ENCODE measurements around the gene ACOXL.

ACOXL gene

DNA sequence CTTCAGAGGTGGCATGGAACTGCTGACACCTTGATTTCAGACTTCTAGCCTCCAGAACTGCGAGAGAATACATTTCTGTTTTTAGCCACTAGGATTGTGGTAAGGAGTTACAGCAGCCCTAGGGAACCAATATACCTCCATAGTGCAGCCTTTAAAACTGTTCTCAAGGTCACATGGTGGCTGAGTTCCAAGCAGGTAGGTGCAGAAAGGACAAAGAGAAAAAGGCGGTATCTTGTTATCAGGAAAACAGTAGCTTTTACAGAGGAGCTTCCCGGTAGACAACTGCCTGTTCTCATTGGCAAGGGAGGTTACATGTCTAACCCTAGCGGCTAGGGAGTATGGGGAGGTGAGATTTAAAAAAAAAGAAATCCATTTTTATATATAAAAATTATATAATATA is 292.1 kb downstream of the ACOXL start:
- ChIA-PET POLR2A (ENCODE audit: low non-redundant PET) (no interaction called here), CTCF (no interaction called here)
- no peak overlapping the region for H3K27ac ChIP-seq

DNA sequence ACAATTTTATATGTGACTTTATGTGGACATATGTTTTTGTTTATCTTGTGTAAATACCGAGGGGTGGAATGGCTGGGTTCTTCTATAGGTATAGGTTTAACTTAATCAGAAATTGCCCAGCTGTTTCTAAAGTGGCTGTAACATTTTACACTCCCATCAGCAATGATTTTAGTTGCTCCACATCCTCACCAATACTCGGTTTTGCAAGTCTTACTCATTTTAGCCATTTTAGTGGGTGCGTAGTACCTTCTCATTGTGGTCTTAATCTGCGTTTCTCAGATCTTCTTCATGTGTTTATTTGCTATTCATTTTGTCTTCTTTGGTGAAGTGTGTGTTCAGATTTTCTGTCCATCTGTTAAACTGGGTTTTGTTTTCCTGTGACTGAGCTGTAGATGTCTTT is 292.9 kb downstream of the ACOXL start:
- no peak for DNase-seq (ENCODE audit: low spot score)
- TF ChIP-seq, protein P1, sequence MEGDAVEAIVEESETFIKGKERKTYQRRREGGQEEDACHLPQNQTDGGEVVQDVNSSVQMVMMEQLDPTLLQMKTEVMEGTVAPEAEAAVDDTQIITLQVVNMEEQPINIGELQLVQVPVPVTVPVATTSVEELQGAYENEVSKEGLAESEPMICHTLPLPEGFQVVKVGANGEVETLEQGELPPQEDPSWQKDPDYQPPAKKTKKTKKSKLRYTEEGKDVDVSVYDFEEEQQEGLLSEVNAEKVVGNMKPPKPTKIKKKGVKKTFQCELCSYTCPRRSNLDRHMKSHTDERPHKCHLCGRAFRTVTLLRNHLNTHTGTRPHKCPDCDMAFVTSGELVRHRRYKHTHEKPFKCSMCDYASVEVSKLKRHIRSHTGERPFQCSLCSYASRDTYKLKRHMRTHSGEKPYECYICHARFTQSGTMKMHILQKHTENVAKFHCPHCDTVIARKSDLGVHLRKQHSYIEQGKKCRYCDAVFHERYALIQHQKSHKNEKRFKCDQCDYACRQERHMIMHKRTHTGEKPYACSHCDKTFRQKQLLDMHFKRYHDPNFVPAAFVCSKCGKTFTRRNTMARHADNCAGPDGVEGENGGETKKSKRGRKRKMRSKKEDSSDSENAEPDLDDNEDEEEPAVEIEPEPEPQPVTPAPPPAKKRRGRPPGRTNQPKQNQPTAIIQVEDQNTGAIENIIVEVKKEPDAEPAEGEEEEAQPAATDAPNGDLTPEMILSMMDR (conservative IDR thresholded peaks at IDR 0.05; ENCODE audit: low read depth), result no peak
- POLR2A ChIA-PET (ENCODE audit: low non-redundant PET), result no interaction called here

More for the DNA sequence above, 292.1 kb downstream of the ACOXL start:
- no peak for DNase-seq (ENCODE audit: low spot score)
- TF ChIP-seq, protein P1 (conservative IDR thresholded peaks at IDR 0.05; ENCODE audit: low read depth), result no peak

GRCh38 chr2:111028720-111029119 is 296.3 kb downstream of the ACOXL start:
- TF ChIP-seq, protein P1 (conservative IDR thresholded peaks at IDR 0.05; ENCODE audit: low read depth), result no peak
- no peak for DNase-seq (ENCODE audit: low spot score)

More for the DNA sequence above, 292.9 kb downstream of the ACOXL start:
- CTCF ChIA-PET, result no interaction called here
- no peak overlapping the region for H3K27ac ChIP-seq

GRCh38 chr2:111029181-111029927 is 297.0 kb downstream of the ACOXL start:
- POLR2A ChIA-PET (ENCODE audit: low non-redundant PET), result interaction anchor here (1.1 kb wide), 1 partner anchor 91 kb away, joined by 3 read pairs; the partner anchor contains the start of gene BCL2L11
- H3K27ac ChIP-seq, result no peak overlapping the region
- TF ChIP-seq, protein P1 (conservative IDR thresholded peaks at IDR 0.05; ENCODE audit: low read depth), result no peak
- CTCF ChIA-PET, result interaction anchor here (1.1 kb wide), 1 partner anchor 217 kb away, joined by 3 read pairs; no protein-coding TSS in a partner anchor
- DNase-seq (ENCODE audit: low spot score), result peak; percentile 7

More at GRCh38 chr2:111028720-111029119, 296.3 kb downstream of the ACOXL start:
- CTCF ChIA-PET, result interaction anchor here (0.6 to 1.1 kb wide), 3 partner anchors 17 to 216 kb away, joined by 3 read pairs; no protein-coding TSS in a partner anchor
- no peak overlapping the region for H3K27ac ChIP-seq
- POLR2A ChIA-PET (ENCODE audit: low non-redundant PET), result no interaction called here

- ChIA-PET CTCF (no interaction called here), POLR2A (ENCODE audit: low non-redundant PET) (interaction anchor here (1.1 kb wide), 1 partner anchor 90 kb away, joined by 3 read pairs; the partner anchor contains the start of gene BCL2L11)
- TF ChIP-seq, protein P1 (conservative IDR thresholded peaks at IDR 0.05; ENCODE audit: low read depth), result no peak
- DNase-seq (ENCODE audit: low spot score), result no peak
- H3K27ac ChIP-seq, result no peak overlapping the region
Observed at GRCh38 chr2:111030260-111030891, 298.0 kb downstream of the ACOXL start.

DNA sequence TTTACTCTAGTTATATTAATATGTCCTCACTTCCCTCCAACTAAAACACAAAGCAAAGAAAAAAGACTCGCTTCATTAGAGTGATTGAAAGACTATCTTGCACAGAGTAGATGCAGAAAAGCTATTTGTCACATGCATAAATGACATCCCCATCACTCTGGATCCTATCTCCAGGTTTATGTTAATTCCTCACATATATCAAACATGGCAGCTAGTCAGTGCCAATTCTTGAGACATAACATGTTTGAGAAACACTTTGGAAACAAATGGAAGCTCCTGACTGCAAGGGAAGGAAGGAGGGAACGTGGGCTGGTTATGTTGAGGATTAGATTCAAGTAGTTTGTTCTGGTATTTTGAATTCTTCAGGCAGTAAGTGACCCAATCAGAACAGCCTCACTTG is 298.6 kb downstream of the ACOXL start:
- TF ChIP-seq, protein P1 (conservative IDR thresholded peaks at IDR 0.05; ENCODE audit: low read depth), result no peak
- CTCF ChIA-PET, result no interaction called here
- POLR2A ChIA-PET (ENCODE audit: low non-redundant PET), result no interaction called here
- no peak overlapping the region for H3K27ac ChIP-seq
- no peak for DNase-seq (ENCODE audit: low spot score)

All from RWPE1 (cell line).